ENCODE data around the gene TSPAN9.

TSPAN9 gene

DNA sequence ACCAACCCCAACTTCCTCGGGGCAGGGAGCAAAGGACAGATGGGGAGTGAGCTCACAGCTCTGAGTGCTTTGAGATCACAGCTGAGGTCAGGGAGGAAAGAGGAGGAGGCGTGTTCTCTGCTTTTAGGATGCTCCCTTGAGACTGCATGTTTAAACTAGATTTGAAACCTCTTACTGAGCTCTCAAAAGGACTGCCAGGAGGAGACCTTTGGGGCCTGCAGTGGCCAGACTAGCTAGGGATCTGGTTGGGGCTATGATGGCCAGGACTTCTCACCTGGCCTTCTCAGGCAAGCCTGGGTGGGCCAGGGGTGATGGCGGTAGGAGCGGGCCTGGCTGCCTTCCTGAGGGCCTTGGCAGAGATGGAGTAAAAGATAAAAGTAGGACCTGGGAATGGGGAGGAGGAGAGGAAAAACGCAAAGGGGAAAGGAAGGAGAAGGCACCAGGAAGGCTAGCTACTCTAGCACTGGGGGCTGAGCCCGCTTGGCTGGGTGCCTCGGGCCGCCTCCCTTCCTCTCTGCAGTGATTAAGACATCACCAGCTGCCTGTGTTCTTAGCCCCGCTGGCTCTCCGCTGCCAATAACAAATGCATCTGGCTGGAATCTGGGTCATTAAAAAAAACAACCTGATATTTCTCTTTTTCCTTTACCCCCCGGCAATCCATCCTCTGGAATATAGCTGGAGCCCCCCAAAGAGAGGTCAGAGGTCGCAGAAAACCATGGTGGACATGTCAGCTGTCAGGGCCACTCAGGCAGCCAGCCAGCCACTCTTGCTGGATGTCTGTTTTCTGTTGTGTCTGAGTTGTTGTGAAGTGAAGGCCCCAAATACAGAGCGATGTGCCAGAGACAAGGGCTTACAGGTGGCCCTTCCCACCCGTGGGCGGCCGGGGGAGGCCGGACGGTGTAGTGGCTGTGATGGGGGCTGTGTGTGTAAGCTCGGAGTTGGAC is 141.3 kb downstream of the TSPAN9 start:
- no peak overlapping the region for H3K4me3 ChIP-seq (ENCODE audit: low read length)
- DNase-seq (ENCODE audit: low read depth), result peak; percentile 79

DNA sequence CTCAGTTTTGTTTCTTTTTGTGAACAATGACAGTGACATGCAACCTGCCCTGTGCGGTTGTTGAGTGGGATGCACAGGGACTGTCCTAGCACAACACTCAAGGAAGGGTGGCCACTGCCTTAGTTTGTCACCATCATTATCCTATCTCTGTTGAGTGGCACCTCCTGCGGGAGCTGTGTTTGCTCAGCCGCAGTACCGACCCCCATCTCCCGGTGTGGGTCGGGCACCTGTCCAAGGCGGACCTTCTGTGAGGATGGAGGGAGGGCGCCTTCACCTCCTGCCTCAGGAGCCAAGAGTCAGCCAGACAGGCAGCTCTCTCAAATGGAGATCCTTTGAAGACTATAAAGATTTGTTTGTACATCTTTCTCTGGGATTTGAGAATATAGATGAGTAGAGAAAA is 142.1 kb downstream of the TSPAN9 start:
- TF ChIP-seq, protein P1, sequence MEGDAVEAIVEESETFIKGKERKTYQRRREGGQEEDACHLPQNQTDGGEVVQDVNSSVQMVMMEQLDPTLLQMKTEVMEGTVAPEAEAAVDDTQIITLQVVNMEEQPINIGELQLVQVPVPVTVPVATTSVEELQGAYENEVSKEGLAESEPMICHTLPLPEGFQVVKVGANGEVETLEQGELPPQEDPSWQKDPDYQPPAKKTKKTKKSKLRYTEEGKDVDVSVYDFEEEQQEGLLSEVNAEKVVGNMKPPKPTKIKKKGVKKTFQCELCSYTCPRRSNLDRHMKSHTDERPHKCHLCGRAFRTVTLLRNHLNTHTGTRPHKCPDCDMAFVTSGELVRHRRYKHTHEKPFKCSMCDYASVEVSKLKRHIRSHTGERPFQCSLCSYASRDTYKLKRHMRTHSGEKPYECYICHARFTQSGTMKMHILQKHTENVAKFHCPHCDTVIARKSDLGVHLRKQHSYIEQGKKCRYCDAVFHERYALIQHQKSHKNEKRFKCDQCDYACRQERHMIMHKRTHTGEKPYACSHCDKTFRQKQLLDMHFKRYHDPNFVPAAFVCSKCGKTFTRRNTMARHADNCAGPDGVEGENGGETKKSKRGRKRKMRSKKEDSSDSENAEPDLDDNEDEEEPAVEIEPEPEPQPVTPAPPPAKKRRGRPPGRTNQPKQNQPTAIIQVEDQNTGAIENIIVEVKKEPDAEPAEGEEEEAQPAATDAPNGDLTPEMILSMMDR (conservative IDR thresholded peaks at IDR 0.05; ENCODE audit: low read length), result no peak
- H3K4me3 ChIP-seq (ENCODE audit: low read length), result no peak overlapping the region
- DNase-seq (ENCODE audit: low read depth), result no peak

More for the DNA sequence above, 141.3 kb downstream of the TSPAN9 start:
- TF ChIP-seq, protein P1 (conservative IDR thresholded peaks at IDR 0.05; ENCODE audit: low read length), result no peak

DNA sequence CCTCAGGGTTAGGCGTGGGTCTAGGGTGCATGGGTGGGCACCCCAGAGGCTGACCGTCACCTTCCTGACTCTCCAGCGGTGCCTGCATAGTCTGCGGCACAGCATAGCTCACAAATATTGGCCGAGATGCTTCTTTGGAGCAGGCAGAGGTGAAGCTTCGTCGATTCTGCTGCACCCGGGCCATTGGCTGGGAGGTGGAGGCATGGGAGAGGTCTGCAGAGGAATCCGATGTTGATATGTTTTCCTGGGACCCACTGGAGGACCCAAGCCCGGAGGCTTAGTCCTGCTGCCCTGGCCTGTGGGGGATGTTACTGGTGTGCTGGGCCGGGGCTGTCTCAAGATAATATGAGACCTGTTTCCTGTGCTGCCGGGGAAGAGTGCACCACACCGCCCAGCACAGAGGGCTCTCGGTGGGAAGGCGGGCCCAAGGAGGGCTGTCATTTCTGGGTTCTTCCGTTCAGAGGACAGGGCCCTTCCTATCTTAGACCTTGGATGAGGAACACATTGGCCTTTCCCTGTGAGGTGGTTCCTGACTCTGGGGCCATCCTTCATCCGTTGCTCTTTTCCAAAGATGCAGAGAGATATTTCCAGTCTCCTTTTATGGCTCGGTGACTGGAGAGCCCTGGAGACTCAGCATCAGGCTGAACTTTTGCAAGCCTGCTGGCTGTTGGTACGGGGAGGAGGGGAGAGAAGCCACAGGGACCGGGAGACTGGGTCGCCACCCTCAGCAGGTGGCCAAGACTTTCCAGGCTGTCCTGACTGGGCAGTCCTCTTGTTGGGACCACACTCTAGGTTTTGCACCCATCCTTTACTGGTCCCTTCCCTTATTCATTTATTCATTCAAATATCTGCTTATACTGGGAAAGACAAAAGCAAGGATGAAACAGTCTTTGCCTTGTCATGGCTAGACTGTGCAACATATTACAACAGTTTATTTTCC is 143.5 kb downstream of the TSPAN9 start:
- no peak overlapping the region for H3K4me3 ChIP-seq (ENCODE audit: low read length)
- TF ChIP-seq, protein P1 (conservative IDR thresholded peaks at IDR 0.05; ENCODE audit: low read length), result no peak
- DNase-seq (ENCODE audit: low read depth), result no peak

DNA sequence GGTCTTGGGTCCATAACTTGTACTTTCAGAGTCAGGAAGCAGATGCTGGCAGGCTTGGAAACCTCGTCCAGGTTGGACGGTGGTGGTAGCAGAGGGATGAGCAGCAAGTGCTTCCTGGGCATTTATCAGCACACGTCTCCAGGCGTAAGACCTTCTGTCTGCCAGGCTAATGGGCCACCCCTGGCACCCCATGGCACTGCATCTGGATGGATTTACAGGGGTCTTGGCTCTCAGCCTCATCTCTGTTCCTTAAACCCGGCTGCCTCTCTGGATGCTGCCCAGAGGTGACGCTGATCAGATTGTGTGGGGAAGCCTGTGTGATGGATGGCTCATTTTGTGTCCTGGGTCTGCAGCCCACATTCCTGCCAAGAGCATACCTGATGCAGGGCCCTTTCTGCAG is 145.1 kb downstream of the TSPAN9 start:
- DNase-seq (ENCODE audit: low read depth), result no peak
- TF ChIP-seq, protein P1 (conservative IDR thresholded peaks at IDR 0.05; ENCODE audit: low read length), result no peak
- H3K4me3 ChIP-seq (ENCODE audit: low read length), result no peak overlapping the region

DNA sequence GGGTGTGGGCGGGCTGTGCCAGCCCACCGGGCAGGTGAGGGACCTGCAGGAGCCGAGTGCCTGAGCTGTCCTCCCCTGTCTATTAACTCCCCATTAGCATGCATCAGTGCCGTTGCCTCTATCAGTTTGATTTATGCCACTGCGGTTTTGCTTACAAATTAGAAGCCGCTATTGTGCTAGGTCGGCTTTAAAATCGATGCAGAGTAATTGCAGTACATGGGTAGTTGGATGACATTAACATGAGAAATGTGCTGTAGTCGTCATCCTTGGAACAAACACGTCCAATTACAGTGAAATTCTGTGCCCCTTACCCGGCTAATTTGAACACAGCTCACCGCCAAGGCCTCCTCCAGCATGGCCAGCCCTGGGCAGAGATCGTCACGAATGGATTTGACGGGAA is 145.8 kb downstream of the TSPAN9 start:
- no peak for DNase-seq (ENCODE audit: low read depth)
- TF ChIP-seq, protein P1 (conservative IDR thresholded peaks at IDR 0.05; ENCODE audit: low read length), result no peak
- H3K4me3 ChIP-seq (ENCODE audit: low read length), result no peak overlapping the region

DNA sequence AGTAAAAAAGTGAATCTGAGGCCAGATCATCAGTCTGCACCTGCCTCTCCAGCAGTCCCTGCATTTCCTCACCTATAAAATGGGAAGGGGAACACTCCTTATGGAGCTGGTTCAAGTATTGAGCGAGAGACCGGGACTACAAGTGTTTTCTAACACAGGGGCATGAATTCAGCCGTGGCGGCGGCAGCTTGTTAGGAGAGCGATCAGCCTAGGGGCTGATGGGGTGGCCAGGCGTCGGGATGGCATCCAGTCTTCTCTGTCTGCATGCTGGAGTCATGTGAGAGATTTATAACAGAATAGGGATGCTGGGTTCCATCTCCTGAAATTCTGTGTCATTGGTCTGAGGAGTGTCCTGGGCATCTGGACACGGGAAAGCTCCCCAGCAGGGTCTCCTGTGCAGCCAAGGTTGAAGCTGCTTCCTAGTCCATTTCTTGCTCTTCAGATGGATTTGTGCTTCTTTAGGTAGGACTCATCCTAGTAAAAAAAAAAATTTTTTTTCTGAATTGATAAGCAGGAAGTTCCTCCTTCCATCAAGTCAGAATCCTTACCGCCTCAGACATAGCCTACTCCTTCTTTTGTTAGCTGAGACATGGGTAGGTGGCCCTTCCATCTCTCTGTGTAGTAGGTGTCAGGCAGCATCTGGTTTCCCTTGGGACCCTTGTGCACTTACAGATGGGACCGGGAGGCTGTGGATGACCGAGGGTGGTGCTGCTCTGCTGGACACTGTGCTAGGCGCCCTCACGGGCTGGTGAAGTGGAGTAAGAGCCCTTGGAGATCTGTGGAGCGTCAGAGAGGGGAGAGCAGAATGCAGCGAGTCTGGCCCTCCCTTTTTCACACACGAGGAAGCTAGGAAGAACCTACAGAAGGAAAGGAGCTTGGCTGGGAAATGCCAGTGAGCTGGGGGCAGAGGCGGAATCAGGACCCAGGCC is 146.7 kb downstream of the TSPAN9 start:
- DNase-seq (ENCODE audit: low read depth), result no peak
- TF ChIP-seq, protein P1 (conservative IDR thresholded peaks at IDR 0.05; ENCODE audit: low read length), result no peak
- H3K4me3 ChIP-seq (ENCODE audit: low read length), result no peak overlapping the region

All from AG10803 (cell line).